Fibroblast of upper back skin (primary cell): ENCODE measurements around the gene NUDT8.
A peak's percentile ranks its signal among the peaks of the same experiment; 100 is the strongest.

Experiments
- DNase-seq: peaks from one replicate; pipeline ENCODE4 v3.0.0-alpha.2; 2013

NUDT8 gene

DNA sequence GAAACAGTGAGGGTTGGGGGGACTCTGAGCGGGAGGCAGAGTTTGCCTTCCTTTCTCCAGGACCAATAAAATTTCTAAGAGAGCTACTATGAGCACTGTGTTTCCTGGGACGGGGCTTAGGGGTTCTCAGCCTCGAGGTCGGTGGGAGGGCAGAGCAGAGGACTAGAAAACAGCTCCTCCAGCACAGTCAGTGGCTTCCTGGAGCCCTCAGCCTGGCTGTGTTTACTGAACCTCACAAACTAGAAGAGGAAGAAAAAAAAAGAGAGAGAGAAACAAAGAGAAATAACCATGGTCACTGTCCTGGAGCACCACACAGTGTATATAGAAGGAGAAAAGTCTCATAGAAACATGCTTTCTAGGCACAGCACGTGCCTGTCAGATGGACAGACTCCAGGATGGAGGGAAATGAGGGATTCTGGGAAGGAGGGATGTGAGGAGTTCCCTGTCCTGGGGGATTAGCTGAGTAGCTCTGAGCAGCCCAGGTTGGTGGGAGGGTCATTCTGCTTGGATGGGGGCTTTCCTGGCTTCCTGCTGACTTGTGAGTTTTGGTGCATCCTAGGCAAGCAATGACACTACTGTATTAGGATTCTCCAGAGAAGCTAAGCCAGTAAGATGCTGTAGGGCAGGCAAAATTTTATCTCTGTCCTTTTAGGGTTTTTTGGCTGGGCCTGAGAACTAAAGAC lies 43.0 kb downstream of the NUDT8 start:
- no peak for DNase-seq

DNA sequence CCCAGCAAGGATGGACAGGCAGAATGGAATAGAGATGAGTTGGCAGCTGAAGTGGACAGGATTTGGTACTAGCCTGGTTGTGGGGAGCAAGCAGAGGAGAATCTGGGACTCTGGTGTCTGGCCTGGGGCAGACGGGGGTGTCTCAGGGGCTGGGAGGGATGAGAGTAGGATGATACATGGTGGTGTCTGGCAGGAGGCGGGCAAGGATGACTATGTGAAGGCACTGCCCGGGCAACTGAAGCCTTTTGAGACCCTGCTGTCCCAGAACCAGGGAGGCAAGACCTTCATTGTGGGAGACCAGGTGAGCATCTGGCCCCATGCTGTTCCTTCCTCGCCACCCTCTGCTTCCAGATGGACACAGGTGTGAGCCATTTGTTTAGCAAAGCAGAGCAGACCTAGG lies 43.8 kb downstream of the NUDT8 start:
- no peak for DNase-seq

DNA sequence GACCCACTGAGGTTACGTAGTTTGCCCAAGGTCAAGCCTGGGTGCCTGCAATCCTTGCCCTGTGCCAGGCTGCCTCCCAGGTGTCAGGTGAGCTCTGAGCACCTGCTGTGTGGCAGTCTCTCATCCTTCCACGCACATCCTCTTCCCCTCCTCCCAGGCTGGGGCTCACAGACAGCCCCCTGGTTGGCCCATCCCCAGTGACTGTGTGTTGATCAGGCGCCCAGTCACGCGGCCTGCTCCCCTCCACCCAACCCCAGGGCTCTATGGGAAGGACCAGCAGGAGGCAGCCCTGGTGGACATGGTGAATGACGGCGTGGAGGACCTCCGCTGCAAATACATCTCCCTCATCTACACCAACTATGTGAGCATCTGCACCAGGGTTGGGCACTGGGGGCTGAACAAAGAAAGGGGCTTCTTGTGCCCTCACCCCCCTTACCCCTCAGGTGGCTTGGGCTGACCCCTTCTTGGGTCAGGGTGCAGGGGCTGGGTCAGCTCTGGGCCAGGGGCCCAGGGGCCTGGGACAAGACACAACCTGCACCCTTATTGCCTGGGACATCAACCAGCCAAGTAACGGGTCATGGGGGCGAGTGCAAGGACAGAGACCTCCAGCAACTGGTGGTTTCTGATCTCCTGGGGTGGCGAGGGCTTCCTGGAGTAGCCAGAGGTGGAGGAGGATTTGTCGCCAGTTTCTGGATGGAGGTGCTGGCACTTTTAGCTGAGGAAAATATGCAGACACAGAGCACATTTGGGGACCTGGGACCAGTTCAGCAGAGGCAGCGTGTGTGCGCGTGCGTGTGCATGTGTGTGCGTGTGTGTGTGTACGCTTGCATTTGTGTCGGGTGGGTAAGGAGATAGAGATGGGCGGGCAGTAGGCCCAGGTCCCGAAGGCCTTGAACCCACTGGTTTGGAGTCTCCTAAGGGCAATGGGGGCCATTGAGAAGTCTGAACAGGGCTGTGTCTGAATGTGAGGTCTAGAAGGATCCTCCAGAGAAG lies 44.6 kb downstream of the NUDT8 start:
- DNase-seq = no peak

DNA sequence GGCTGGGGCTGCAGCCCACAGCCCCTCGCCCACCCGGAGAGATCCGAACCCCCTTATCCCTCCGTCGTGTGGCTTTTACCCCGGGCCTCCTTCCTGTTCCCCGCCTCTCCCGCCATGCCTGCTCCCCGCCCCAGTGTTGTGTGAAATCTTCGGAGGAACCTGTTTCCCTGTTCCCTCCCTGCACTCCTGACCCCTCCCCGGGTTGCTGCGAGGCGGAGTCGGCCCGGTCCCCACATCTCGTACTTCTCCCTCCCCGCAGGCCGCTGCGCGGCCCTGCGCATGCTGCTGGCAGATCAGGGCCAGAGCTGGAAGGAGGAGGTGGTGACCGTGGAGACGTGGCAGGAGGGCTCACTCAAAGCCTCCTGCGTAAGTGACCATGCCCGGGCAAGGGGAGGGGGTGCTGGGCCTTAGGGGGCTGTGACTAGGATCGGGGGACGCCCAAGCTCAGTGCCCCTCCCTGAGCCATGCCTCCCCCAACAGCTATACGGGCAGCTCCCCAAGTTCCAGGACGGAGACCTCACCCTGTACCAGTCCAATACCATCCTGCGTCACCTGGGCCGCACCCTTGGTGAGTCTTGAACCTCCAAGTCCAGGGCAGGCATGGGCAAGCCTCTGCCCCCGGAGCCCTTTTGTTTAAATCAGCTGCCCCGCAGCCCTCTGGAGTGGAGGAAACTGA lies 45.4 kb downstream of the NUDT8 start:
- DNase-seq = peak; percentile 46

DNA sequence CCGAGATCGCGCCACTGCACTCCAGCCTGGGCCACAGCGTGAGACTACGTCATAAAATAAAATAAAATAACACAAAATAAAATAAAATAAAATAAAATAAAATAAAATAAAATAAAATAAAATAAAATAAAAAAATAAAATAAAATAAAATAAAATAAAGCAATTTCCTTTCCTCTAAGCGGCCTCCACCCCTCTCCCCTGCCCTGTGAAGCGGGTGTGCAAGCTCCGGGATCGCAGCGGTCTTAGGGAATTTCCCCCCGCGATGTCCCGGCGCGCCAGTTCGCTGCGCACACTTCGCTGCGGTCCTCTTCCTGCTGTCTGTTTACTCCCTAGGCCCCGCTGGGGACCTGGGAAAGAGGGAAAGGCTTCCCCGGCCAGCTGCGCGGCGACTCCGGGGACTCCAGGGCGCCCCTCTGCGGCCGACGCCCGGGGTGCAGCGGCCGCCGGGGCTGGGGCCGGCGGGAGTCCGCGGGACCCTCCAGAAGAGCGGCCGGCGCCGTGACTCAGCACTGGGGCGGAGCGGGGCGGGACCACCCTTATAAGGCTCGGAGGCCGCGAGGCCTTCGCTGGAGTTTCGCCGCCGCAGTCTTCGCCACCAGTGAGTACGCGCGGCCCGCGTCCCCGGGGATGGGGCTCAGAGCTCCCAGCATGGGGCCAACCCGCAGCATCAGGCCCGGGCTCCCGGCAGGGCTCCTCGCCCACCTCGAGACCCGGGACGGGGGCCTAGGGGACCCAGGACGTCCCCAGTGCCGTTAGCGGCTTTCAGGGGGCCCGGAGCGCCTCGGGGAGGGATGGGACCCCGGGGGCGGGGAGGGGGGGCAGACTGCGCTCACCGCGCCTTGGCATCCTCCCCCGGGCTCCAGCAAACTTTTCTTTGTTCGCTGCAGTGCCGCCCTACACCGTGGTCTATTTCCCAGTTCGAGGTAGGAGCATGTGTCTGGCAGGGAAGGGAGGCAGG lies 46.2 kb downstream of the NUDT8 start, which contains the start of gene GSTP1:
GSTP1 (plus strand) TSS at position 566 of the 958 bp plus-strand sequence; CDS start at position 598, 32 bp downstream.
- DNase-seq = peak; percentile 89

DNA sequence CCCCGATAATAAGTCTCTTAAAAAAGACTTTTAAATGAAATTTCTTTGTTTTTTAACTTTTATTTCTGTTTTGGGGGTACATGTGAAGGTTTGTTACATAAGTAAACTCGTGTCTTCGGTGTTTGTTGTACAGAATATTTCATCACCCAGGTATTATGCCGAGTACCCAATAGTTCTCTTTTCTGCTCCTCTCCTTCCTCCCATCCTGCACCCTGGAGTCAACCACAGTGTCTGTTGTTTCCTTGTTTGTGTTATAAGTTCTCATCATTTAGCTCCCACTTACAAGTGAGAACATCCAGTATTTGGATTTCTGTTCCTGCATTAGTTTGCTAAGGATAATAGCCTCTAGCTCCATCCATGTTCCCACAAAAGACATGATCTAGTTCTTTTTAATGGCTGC lies 47.7 kb downstream of the NUDT8 start:
- DNase-seq = no peak

DNA sequence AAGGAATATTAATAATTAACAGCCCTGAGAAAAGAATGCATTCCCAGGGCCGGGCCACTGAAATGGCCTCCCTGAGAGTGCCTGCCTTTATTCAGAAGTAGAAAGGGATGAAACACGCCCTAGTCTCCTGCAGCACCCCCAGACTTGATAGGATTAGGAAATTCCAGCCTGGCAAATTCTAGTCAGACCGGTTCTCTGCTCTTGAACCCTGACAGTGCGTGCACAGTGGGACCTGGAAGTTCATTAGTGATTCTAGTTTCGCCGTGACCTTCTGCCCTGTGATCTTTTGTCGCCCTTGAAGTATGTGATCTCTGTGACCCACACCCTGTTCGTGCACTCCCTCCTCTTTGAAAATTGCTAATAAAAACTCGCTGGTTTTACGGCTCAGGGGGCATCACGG lies 48.3 kb downstream of the NUDT8 start:
- no peak for DNase-seq

DNA sequence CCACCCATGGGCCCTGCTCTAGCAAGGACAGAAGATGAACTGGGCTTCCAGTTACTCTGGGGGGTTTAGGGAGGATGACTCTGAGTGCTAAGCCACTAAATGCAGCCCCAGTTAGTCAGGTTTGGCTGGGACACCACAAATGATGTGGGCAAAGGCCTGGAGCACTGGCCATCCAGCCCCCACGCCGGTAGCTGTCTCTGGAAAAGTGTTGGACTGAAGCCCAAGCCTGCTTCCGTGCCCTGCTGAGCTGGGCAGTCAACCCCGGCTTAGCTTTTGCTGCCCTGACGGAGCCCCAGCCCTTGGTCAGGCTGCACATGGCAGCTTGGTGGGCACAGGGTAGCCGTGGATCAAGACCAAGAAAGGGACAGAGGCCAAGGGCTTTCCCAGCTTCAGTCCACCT lies 51.8 kb downstream of the NUDT8 start:
- DNase-seq = no peak
